HFFc6 (cell line): ENCODE data around the gene TMEM248. TPM values are rescaled to one million over a fixed set of nuclear protein-coding genes. Genes with fewer than 3 reads are reported as not detected.

Experiments
- DNase-seq: peaks from one replicate; pipeline ENCODE4 v3.0.0-alpha.2; 2018
- H3K27ac Mint-ChIP-seq: 2 replicates; pipeline ENCODE4 v1.8.0; 2020; ENCODE audit warnings: mild to moderate bottlenecking, mixed read lengths
- H3K27me3 Mint-ChIP-seq: 2 replicates; pipeline ENCODE4 v1.8.0; 2021; ENCODE audit warnings: mild to moderate bottlenecking, moderate library complexity, mixed read lengths; ENCODE audit not compliant: insufficient read depth
- H3K36me3 Mint-ChIP-seq: 2 replicates; pipeline ENCODE4 v1.8.0; 2021; ENCODE audit warnings: low read depth, mixed read lengths
- H3K4me1 Mint-ChIP-seq: 2 replicates; pipeline ENCODE4 v1.8.0; 2020; ENCODE audit warnings: low read depth, mixed read lengths
- H3K4me3 Mint-ChIP-seq: 2 replicates; pipeline ENCODE4 v1.8.0; 2020; ENCODE audit warnings: mild to moderate bottlenecking, moderate library complexity, mixed read lengths
- H3K9me3 Mint-ChIP-seq: 2 replicates; pipeline ENCODE4 v1.8.0; 2020; ENCODE audit warnings: mild to moderate bottlenecking, mixed read lengths
- total RNA-seq, 6 experiments: library from RNA; stranded (reverse); fragmentation: NEBNext Ultra II Directional; extraction: Animal tissue kit (Norgen Biotek cat#: 25700); gene quantifications; 2 replicates in 1 of 6; 3 replicates in 5 of 6; pipeline ENCODE4 v1.2.3, GENCODE V29; 2021
- TF ChIP-seq, protein P1 (sequence below): fragments of 200-600 bp; sonication (generic); IDR thresholded peaks from 2 replicates; pipeline ENCODE4 v1.5.0; 2021; ENCODE audit warnings: antibody characterized with exemption, mild to moderate bottlenecking

The TMEM248 gene
- total RNA-seq, 6 experiments from 2014 or later: 97.1 to 128 (median 117) TPM

DNA sequence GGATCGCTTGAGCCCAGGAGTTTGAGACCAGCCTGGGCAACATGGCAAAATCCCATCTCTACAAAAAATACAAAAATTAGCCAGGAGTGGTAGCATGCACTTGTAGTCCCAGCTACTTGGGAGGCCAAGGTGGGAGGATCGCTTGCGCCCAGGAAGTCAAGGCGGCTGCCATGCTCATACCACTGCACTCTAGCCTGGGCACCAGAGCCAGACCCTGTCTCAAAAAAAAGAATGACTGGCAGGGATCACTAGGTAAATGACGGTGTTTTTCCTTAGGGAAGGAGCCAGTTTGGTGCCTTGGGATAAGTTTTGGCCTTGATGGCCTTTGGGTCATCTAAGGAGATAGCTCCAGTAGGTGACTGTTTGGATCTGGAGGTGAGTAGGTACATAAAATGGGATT, 8.9 kb downstream of the TMEM248 start:
- DNase-seq: no peak
- no peaks in the 10 kb centered on the region for H3K9me3 Mint-ChIP-seq
- H3K36me3 Mint-ChIP-seq: peaks cover 22% of the 10 kb centered on the region; the same call in 1 of the 2 replicates
- TF ChIP-seq, protein P1, sequence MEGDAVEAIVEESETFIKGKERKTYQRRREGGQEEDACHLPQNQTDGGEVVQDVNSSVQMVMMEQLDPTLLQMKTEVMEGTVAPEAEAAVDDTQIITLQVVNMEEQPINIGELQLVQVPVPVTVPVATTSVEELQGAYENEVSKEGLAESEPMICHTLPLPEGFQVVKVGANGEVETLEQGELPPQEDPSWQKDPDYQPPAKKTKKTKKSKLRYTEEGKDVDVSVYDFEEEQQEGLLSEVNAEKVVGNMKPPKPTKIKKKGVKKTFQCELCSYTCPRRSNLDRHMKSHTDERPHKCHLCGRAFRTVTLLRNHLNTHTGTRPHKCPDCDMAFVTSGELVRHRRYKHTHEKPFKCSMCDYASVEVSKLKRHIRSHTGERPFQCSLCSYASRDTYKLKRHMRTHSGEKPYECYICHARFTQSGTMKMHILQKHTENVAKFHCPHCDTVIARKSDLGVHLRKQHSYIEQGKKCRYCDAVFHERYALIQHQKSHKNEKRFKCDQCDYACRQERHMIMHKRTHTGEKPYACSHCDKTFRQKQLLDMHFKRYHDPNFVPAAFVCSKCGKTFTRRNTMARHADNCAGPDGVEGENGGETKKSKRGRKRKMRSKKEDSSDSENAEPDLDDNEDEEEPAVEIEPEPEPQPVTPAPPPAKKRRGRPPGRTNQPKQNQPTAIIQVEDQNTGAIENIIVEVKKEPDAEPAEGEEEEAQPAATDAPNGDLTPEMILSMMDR: no peak
- H3K27ac Mint-ChIP-seq: no peak overlapping the region
- H3K4me1 Mint-ChIP-seq: peaks cover 26% of the 10 kb centered on the region
- H3K27me3 Mint-ChIP-seq: no peaks in the 10 kb centered on the region; the same call in 1 of the 2 replicates
- no peak overlapping the region for H3K4me3 Mint-ChIP-seq

DNA sequence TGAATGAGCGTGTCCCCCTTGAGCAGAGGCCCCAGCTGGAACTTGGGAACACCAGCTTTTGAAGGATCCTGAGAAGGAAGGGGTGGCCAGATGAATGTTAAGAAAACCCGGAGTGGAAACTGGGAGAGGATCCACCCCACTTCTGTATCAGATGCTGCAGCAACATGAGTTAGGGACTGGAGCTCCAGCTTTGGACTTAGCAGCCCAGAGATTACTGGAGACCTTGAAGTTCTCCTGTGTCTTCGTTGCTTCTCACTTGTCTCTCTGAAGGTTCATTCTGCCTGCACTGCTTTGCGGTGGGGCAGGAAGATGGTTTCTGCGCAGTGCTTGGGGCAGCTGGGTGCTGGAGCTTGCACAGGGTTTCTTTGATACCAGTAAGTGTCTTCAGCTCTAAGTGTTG, 9.3 kb downstream of the TMEM248 start:
- Mint-ChIP-seq H3K4me1 (peaks cover 23% of the 10 kb centered on the region), H3K36me3 (peaks cover 19% of the 10 kb centered on the region; the same call in 1 of the 2 replicates), H3K9me3 (no peaks in the 10 kb centered on the region), H3K4me3 (no peak overlapping the region), H3K27ac (no peak overlapping the region), H3K27me3 (no peaks in the 10 kb centered on the region; the same call in 1 of the 2 replicates)
- TF ChIP-seq, protein P1: no peak
- DNase-seq: no peak

- no peak overlapping the region for H3K4me3 Mint-ChIP-seq
- no peak for DNase-seq
- TF ChIP-seq, protein P1: no peak
- no peaks in the 10 kb centered on the region for H3K27me3 Mint-ChIP-seq
- peaks cover 30% of the 10 kb centered on the region for H3K36me3 Mint-ChIP-seq
- H3K27ac Mint-ChIP-seq: no peak overlapping the region
- no peaks in the 10 kb centered on the region for H3K9me3 Mint-ChIP-seq
- peaks cover 5% of the 10 kb centered on the region; the same call in 1 of the 2 replicates for H3K4me1 Mint-ChIP-seq
Observed at GRCh38 chr7:66933469-66933868, 12.4 kb downstream of the TMEM248 start.

GRCh38 chr7:66937940-66938339, 16.9 kb downstream of the TMEM248 start:
- TF ChIP-seq, protein P1: no peak
- peaks cover 10% of the 10 kb centered on the region; the same call in 1 of the 2 replicates for H3K4me1 Mint-ChIP-seq
- H3K36me3 Mint-ChIP-seq: peaks cover 26% of the 10 kb centered on the region
- no peaks in the 10 kb centered on the region for H3K9me3 Mint-ChIP-seq
- no peak for DNase-seq
- H3K27ac Mint-ChIP-seq: no peak overlapping the region
- H3K4me3 Mint-ChIP-seq: no peak overlapping the region
- H3K27me3 Mint-ChIP-seq: no peaks in the 10 kb centered on the region; the same call in 1 of the 2 replicates

GRCh38 chr7:66939325-66939724, 18.3 kb downstream of the TMEM248 start:
- Mint-ChIP-seq H3K27ac (no peak overlapping the region), H3K9me3 (no peaks in the 10 kb centered on the region), H3K4me3 (no peak overlapping the region), H3K27me3 (no peaks in the 10 kb centered on the region; the same call in 1 of the 2 replicates), H3K36me3 (peaks cover 28% of the 10 kb centered on the region), H3K4me1 (0 out of 2 replicates have a peak, but pooled peaks cover 5% of the 10 kb centered on the region)
- no peak for DNase-seq
- TF ChIP-seq, protein P1: no peak
